ENCODE results near the gene NSMCE4A. TPM values are rescaled to one million over a fixed set of nuclear protein-coding genes. Genes with fewer than 3 reads are reported as not detected.

The NSMCE4A gene
- total and polyA plus RNA-seq, 2 of the 4 experiments (the other 2 are of a cell fraction), result 13.4 to 33.2 TPM

DNA sequence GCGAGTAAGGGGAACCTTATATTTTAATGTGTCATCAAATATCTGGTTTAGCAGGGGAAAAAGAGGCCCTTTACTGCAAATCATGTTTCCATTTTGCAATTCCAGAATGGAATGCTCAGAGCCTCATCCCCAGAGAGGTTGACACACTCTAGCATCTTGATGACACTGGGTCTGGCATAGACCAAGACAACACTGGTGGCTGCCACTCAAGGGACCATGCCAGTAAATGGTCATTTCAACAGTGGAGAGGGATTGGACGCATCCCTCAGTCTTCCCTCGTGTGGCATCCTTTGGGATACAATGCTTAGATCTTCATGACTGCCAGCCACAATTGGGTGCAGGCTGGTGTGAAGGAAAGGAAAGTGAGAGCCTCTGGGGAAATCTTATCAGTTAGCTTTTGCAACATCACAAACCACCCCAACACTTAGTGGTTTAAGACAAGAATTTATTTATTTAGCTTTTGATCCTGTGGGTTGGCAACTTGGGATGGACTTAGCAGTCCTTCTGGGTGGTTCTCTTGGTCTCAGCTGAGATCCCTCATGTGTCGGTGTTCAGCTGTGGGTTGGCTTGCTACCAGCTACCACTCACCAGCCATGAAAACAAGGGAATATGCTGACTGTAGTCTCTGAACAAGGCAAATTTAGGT lies 35.5 kb upstream of the NSMCE4A start:
- H4K20me1 ChIP-seq (ENCODE audit: insufficient read depth, low read length), result no peaks in the 10 kb centered on the region
- no peak overlapping the region for H4K91ac ChIP-seq (ENCODE audit: insufficient read depth, low read depth, low read length)
- H2BK20ac ChIP-seq (ENCODE audit: low read depth, low read length), result no peak overlapping the region
- H3K27ac ChIP-seq (ENCODE audit: insufficient read depth, low read length), result no peak overlapping the region
- no peak overlapping the region for H2BK15ac ChIP-seq (ENCODE audit: low read depth, low read length)
- H3K36me3 ChIP-seq (ENCODE audit: control insufficient read depth, insufficient read depth, low read length), result no peaks in the 10 kb centered on the region
- dilution Hi-C loops (cut with HindIII; ENCODE audit: low sequenced_read_pairs, unreplicated experiment), result no loop called here
- H4K5ac ChIP-seq (ENCODE audit: low read depth, low read length), result no peak overlapping the region
- no peak overlapping the region for H3K4me3 ChIP-seq (ENCODE audit: insufficient read depth, low read depth, low read length)
- no peaks in the 10 kb centered on the region for H3K4me1 ChIP-seq (ENCODE audit: control insufficient read depth, insufficient read depth, low read length)
- CTCF ChIA-PET, result no interaction called here
- no peak overlapping the region for H3K9ac ChIP-seq (ENCODE audit: low read depth, low read length)
- H3K9me1 ChIP-seq (ENCODE audit: insufficient read depth, low read length), result no peaks in the 10 kb centered on the region
- no peak overlapping the region for H4K8ac ChIP-seq (ENCODE audit: low read depth in 2 of 2, low read length in 2 of 2)
- no peak overlapping the region for H2AK9ac ChIP-seq (replicated peaks; ENCODE audit: low read depth, low read length, poor library complexity)
- H3K4me2 ChIP-seq (ENCODE audit: low read depth, low read length), result no peak overlapping the region
- no peak for ATAC-seq (ENCODE audit: low read depth)
- H2BK5ac ChIP-seq (ENCODE audit: low read depth, low read length, poor library complexity, severe bottlenecking), result no peak overlapping the region
- H3K14ac ChIP-seq (replicated peaks; ENCODE audit: low read depth, low read length), result no peak overlapping the region
- POLR2A ChIA-PET (ENCODE audit: unreplicated experiment), result no interaction called here
- peaks cover 4% of the 10 kb centered on the region; the same call in 1 of the 2 replicates for H3K9me3 ChIP-seq (ENCODE audit: control insufficient read depth, insufficient read depth, low read length)
- in situ Hi-C loops (cut with MboI; ENCODE audit: low sequenced_read_pairs), result no loop called here
- H3K23ac ChIP-seq (ENCODE audit: low read depth, low read length), result no peak overlapping the region
- TF ChIP-seq POLR2A (IDR thresholded peaks at IDR 0.05; ENCODE audit: low read depth, low read length) (no peak), MXI1 (IDR thresholded peaks at IDR 0.05; ENCODE audit: borderline replicate concordance, low read depth, low read length) (no peak), SMC3 (IDR thresholded peaks at IDR 0.05; ENCODE audit: low read depth, low read length) (no peak), BHLHE40 (IDR thresholded peaks at IDR 0.05; ENCODE audit: low read depth, low read length) (no peak), CEBPB (IDR thresholded peaks at IDR 0.05; ENCODE audit: low read depth, low read length) (no peak), MAFK (IDR thresholded peaks at IDR 0.05; ENCODE audit: low read depth, low read length) (no peak), NFE2L2 (IDR thresholded peaks at IDR 0.05; ENCODE audit: low read depth, low read length) (no peak), MAZ (IDR thresholded peaks at IDR 0.05; ENCODE audit: borderline replicate concordance, low read depth, low read length) (no peak), RFX5 (IDR thresholded peaks at IDR 0.05; ENCODE audit: low read depth, low read length) (no peak), RCOR1 (IDR thresholded peaks at IDR 0.05; ENCODE audit: insufficient replicate concordance, low read length) (no peak), CHD1 (IDR thresholded peaks at IDR 0.05; ENCODE audit: low read depth, low read length) (no peak)
- TF ChIP-seq, protein P1, sequence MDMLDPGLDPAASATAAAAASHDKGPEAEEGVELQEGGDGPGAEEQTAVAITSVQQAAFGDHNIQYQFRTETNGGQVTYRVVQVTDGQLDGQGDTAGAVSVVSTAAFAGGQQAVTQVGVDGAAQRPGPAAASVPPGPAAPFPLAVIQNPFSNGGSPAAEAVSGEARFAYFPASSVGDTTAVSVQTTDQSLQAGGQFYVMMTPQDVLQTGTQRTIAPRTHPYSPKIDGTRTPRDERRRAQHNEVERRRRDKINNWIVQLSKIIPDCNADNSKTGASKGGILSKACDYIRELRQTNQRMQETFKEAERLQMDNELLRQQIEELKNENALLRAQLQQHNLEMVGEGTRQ (IDR thresholded peaks at IDR 0.05; ENCODE audit: low read depth, low read length), result no peak
- TF ChIP-seq, protein P2, sequence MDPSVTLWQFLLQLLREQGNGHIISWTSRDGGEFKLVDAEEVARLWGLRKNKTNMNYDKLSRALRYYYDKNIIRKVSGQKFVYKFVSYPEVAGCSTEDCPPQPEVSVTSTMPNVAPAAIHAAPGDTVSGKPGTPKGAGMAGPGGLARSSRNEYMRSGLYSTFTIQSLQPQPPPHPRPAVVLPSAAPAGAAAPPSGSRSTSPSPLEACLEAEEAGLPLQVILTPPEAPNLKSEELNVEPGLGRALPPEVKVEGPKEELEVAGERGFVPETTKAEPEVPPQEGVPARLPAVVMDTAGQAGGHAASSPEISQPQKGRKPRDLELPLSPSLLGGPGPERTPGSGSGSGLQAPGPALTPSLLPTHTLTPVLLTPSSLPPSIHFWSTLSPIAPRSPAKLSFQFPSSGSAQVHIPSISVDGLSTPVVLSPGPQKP (IDR thresholded peaks at IDR 0.05; ENCODE audit: borderline replicate concordance, low read depth, low read length), result no peak
- TF ChIP-seq, protein P3, sequence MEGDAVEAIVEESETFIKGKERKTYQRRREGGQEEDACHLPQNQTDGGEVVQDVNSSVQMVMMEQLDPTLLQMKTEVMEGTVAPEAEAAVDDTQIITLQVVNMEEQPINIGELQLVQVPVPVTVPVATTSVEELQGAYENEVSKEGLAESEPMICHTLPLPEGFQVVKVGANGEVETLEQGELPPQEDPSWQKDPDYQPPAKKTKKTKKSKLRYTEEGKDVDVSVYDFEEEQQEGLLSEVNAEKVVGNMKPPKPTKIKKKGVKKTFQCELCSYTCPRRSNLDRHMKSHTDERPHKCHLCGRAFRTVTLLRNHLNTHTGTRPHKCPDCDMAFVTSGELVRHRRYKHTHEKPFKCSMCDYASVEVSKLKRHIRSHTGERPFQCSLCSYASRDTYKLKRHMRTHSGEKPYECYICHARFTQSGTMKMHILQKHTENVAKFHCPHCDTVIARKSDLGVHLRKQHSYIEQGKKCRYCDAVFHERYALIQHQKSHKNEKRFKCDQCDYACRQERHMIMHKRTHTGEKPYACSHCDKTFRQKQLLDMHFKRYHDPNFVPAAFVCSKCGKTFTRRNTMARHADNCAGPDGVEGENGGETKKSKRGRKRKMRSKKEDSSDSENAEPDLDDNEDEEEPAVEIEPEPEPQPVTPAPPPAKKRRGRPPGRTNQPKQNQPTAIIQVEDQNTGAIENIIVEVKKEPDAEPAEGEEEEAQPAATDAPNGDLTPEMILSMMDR (conservative IDR thresholded peaks at IDR 0.05; ENCODE audit: low read depth, low read length), result no peak
- BruUV-seq (replicated peaks), result no TSS peak
- no peak overlapping the region for H3K18ac ChIP-seq (ENCODE audit: low read depth, low read length)
- peaks cover 7% of the 10 kb centered on the region; the same call in 1 of the 2 replicates for H3K27me3 ChIP-seq (ENCODE audit: control insufficient read depth, insufficient read depth, low read length)
- H3K79me1 ChIP-seq (ENCODE audit: low read depth in 1 of 2, low read length in 2 of 2), result no peaks in the 10 kb centered on the region
- no peak overlapping the region for H3K56ac ChIP-seq (ENCODE audit: extremely low read depth, insufficient read depth, low read length)
- no peak overlapping the region for H2BK120ac ChIP-seq (ENCODE audit: low read depth, low read length)
- WGBS, 2 experiments (ENCODE audit: extremely low coverage in 2 of 2, insufficient read length in 1 of 2), result no CpG with 5 or more reads among the region's 4 CpGs
- H2AFZ ChIP-seq (replicated peaks; ENCODE audit: low read length, poor library complexity), result no peak overlapping the region
- no peak overlapping the region for H2AK5ac ChIP-seq (ENCODE audit: low read depth, low read length)
- no peak for DNase-seq
- H3K4ac ChIP-seq (ENCODE audit: low read depth, low read length), result no peak overlapping the region
- intact Hi-C loops (cut with micrococcal nuclease), result no loop called here

Measured in IMR-90 (cell line).